Measurements from ENCODE around the gene KLHL42. TPM values are rescaled to one million over a fixed set of nuclear protein-coding genes. Genes with fewer than 3 reads are reported as not detected.

The KLHL42 gene
- total and polyA plus RNA-seq, 4 donors: 7.5 to 32.5 (median 15.3) TPM

- DNase-seq (no peak), ATAC-seq (ENCODE audit: insufficient read depth, low FRiP score) (no peak)
- Histone ChIP-seq H3K4me1 (ENCODE audit: control insufficient read depth in 5 of 5, insufficient read depth in 5 of 5, low read length in 5 of 5) (no peaks in the 10 kb centered on the region), H3K27me3 (ENCODE audit: control insufficient read depth in 3 of 3, insufficient read depth in 3 of 3, low read length in 2 of 3) (no peaks in the 10 kb centered on the region), H3K27ac (ENCODE audit: low read depth in 1 of 2, low read length in 1 of 2) (no peak overlapping the region), H3K36me3 (ENCODE audit: control insufficient read depth in 4 of 4, insufficient read depth in 4 of 4, low read length in 4 of 4) (no peaks in the 10 kb centered on the region), H3K9me3 (ENCODE audit: control insufficient read depth in 4 of 4, insufficient read depth in 3 of 4, low read length in 3 of 4) (no peaks in the 10 kb centered on the region), H3K4me3 (no peak overlapping the region), H3K9ac (ENCODE audit: insufficient read depth in 1 of 2, low read length in 2 of 2) (no peak overlapping the region)
- 77 to 78% methylated on average over 3 of the region's 3 CpGs for WGBS, 2 donors
- TF ChIP-seq CTCF (IDR thresholded peaks at IDR 0.05; ENCODE audit: control extremely low read depth, extremely low read depth): no peak
These were observed 8.3 kb upstream of the KLHL42 start for GRCh38 chr12:27771481-27772327.

GRCh38 chr12:27772328-27773049 is 7.5 kb upstream of the KLHL42 start:
- DNase-seq (no peak), ATAC-seq (ENCODE audit: insufficient read depth, low FRiP score) (no peak)
- no peak overlapping the region for H3K27ac ChIP-seq (ENCODE audit: low read depth in 1 of 2, low read length in 1 of 2)
- H3K9me3 ChIP-seq (ENCODE audit: control insufficient read depth in 4 of 4, insufficient read depth in 3 of 4, low read length in 3 of 4): no peaks in the 10 kb centered on the region
- no peaks in the 10 kb centered on the region for H3K27me3 ChIP-seq (ENCODE audit: control insufficient read depth in 3 of 3, insufficient read depth in 3 of 3, low read length in 2 of 3)
- TF ChIP-seq CTCF (IDR thresholded peaks at IDR 0.05; ENCODE audit: control extremely low read depth, extremely low read depth): no peak
- WGBS, 2 donors: 57 to 72% methylated on average over 5 of the region's 5 CpGs
- no peaks in the 10 kb centered on the region for H3K36me3 ChIP-seq (ENCODE audit: control insufficient read depth in 4 of 4, insufficient read depth in 4 of 4, low read length in 4 of 4)
- H3K4me3 ChIP-seq: no peak overlapping the region
- H3K4me1 ChIP-seq (ENCODE audit: control insufficient read depth in 5 of 5, insufficient read depth in 5 of 5, low read length in 5 of 5): no peaks in the 10 kb centered on the region
- no peak overlapping the region for H3K9ac ChIP-seq (ENCODE audit: insufficient read depth in 1 of 2, low read length in 2 of 2)

- Histone ChIP-seq H3K4me3 (no peak overlapping the region), H3K9ac (ENCODE audit: insufficient read depth in 1 of 2, low read length in 2 of 2) (no peak overlapping the region), H3K4me1 (ENCODE audit: control insufficient read depth in 5 of 5, insufficient read depth in 5 of 5, low read length in 5 of 5) (peaks cover 5 to 22% (median 9%) of the 10 kb centered on the region in 5 donors), H3K9me3 (ENCODE audit: control insufficient read depth in 4 of 4, insufficient read depth in 3 of 4, low read length in 3 of 4) (no peaks in the 10 kb centered on the region), H3K36me3 (ENCODE audit: control insufficient read depth in 4 of 4, insufficient read depth in 4 of 4, low read length in 4 of 4) (no peaks in the 10 kb centered on the region), H3K27ac (ENCODE audit: low read depth in 1 of 2, low read length in 1 of 2) (no peak overlapping the region), H3K27me3 (ENCODE audit: control insufficient read depth in 3 of 3, insufficient read depth in 3 of 3, low read length in 2 of 3) (no peaks in the 10 kb centered on the region)
- TF ChIP-seq CTCF (IDR thresholded peaks at IDR 0.05; ENCODE audit: control extremely low read depth, extremely low read depth): no peak
- ATAC-seq (ENCODE audit: insufficient read depth, low FRiP score): no peak
- WGBS, 2 donors: 90 to 95% methylated on average over 5 of the region's 5 CpGs
- DNase-seq: no peak
These were observed 2.9 kb upstream of the KLHL42 start for GRCh38 chr12:27777141-27777540.

Data from lung (tissue), 12 donors.